Panc1 (cell line): Measurements from ENCODE around the gene XYLT1. TPM values are rescaled to one million over a fixed set of nuclear protein-coding genes. Genes with fewer than 3 reads are reported as not detected.

Experiments used
- ATAC-seq: fragments of 200-7000 bp; cut with Tn5 transposase; 2 replicates; pipeline ENCODE4 v1.9.1; 2020; ENCODE audit warnings: mild to moderate bottlenecking, moderate library complexity
- BruUV-seq: library from RNA; stranded (reverse); fragments of 400-500 nt; replicated peaks from 2 replicates; lab custom pipeline; 2021; lab: Mats Ljungman, UMichigan
- CTCF ChIA-PET: fragments of 300-600 bp; sonication (Branson Sonifier 250); formaldehyde crosslinking; loops from one replicate; lab custom pipeline; 2022; ENCODE audit warnings: antibody characterized with exemption; lab: Charles Lee
- POLR2A ChIA-PET: fragments of 300-600 bp; sonication (Branson Sonifier 250); formaldehyde crosslinking; loops from one replicate; lab custom pipeline; 2022; ENCODE audit warnings: antibody characterized with exemption; lab: Charles Lee
- DNase-seq: peaks from one replicate; pipeline ENCODE4 v3.0.0-alpha.2; 2010; ENCODE audit warnings: low read depth, low spot score
- H3K27ac ChIP-seq: 2 replicates; pipeline ENCODE4 v1.5.1; 2011; ENCODE audit warnings: mild to moderate bottlenecking, low read length, inconsistent platforms
- H3K27me3 ChIP-seq: fragments of 200-500 bp; sonication (Bioruptor generic); 2 replicates; pipeline ENCODE4 v1.6.0; 2014; ENCODE audit warnings: low read length, inconsistent platforms; ENCODE audit not compliant: control insufficient read depth, insufficient read depth
- H3K36me3 ChIP-seq: fragments of 200-500 bp; sonication (Bioruptor generic); 2 replicates; pipeline ENCODE4 v1.5.1; 2014; ENCODE audit warnings: inconsistent platforms, mild to moderate bottlenecking, low read length, moderate library complexity; ENCODE audit not compliant: control insufficient read depth, insufficient read depth
- H3K4me1 ChIP-seq: 2 replicates; pipeline ENCODE4 v1.5.1; 2011; ENCODE audit warnings: inconsistent platforms, mild to moderate bottlenecking, low read length, moderate library complexity; ENCODE audit not compliant: control insufficient read depth, insufficient read depth
- H3K4me3 ChIP-seq, 2 experiments: 2 replicates each; pipeline ENCODE4 v1.5.1; 2011 to 2012; ENCODE audit warnings: low read depth in 2 of 2, low read length in 2 of 2, mild to moderate bottlenecking in 2 of 2, inconsistent platforms in 1 of 2, moderate library complexity in 1 of 2
- H3K9me3 ChIP-seq: fragments of 200-500 bp; sonication (Bioruptor generic); 2 replicates; pipeline ENCODE4 v1.5.1; 2014; ENCODE audit warnings: low read depth, mild to moderate bottlenecking, inconsistent platforms, low read length, moderate library complexity; ENCODE audit not compliant: control insufficient read depth, insufficient read depth
- CTCF ChIP-seq: fragments of 450-650 bp; IDR thresholded peaks from 2 replicates; pipeline ENCODE4 v1.5.1; 2017; ENCODE audit warnings: mild to moderate bottlenecking
- POLR2AphosphoS5 ChIP-seq: IDR thresholded peaks from 2 replicates; pipeline ENCODE4 v1.6.1; 2012; ENCODE audit warnings: mild to moderate bottlenecking, low read depth, low read length, moderate library complexity
- REST ChIP-seq, 2 experiments: IDR thresholded peaks; 2 replicates each; pipeline ENCODE4 v1.6.1; 2011 to 2012; ENCODE audit warnings: low read depth in 2 of 2, control low read depth in 1 of 2, low read length in 1 of 2, mild to moderate bottlenecking in 1 of 2, moderate library complexity in 1 of 2; ENCODE audit not compliant: insufficient read depth in 1 of 2
- SIN3A ChIP-seq: IDR thresholded peaks from 2 replicates; pipeline ENCODE4 v1.6.1; 2012; ENCODE audit warnings: low read depth, mild to moderate bottlenecking, low read length, moderate library complexity, borderline replicate concordance; ENCODE audit not compliant: insufficient read depth
- TCF7L2 ChIP-seq: IDR thresholded peaks from 2 replicates; pipeline ENCODE4 v1.6.1; 2011; ENCODE audit warnings: mild to moderate bottlenecking, low read depth, low read length, inconsistent platforms
- in situ Hi-C: cut with HindIII; loops from 2 replicates; pipeline ENCODE4 v1.10.0; 2016; ENCODE audit warnings: low sequenced_read_pairs, low pct_unique_long_range_greater_than_20kb
- intact Hi-C: fragments of 100-400 bp; cut with micrococcal nuclease; formaldehyde crosslinking; loops from one replicate; pipeline ENCODE4 v1.10.0; 2022; ENCODE audit not compliant: unreplicated experiment
- total RNA-seq: library from RNA; stranded (reverse); gene quantifications from one replicate; pipeline ENCODE4 v1.2.1, GENCODE V29; 2021; ENCODE audit not compliant: unreplicated experiment

XYLT1 gene
- total RNA-seq, 1 experiment from 2014 or later, result 0.62 TPM

GRCh38 chr16:17357307-17358062 is 113.3 kb downstream of the XYLT1 start:
- Histone ChIP-seq H3K4me1 (no peaks in the 10 kb centered on the region), H3K27ac (no peak overlapping the region), H3K4me3 (no peak overlapping the region), H3K27me3 (peaks cover 3% of the 10 kb centered on the region), H3K36me3 (no peaks in the 10 kb centered on the region), H3K9me3 (no peaks in the 10 kb centered on the region)
- intact Hi-C loops, result no loop called here
- no TSS peak for BruUV-seq
- no peak for DNase-seq
- POLR2A ChIA-PET, result no interaction called here
- CTCF ChIA-PET, result interaction anchor here (0.6 kb wide), 1 partner anchor 53 kb away, joined by 3 read pairs; no protein-coding TSS in a partner anchor
- TF ChIP-seq REST (IDR thresholded peaks at IDR 0.05; ENCODE audit: insufficient read depth in 1 of 2, low read depth in 2 of 2, low read length in 1 of 2) (no peak), SIN3A (no peak), POLR2AphosphoS5 (no peak), TCF7L2 (no peak), CTCF (no peak)
- in situ Hi-C loops, result no loop called here
- no peak for ATAC-seq

GRCh38 chr16:17356243-17356933 is 114.4 kb downstream of the XYLT1 start:
- no peak overlapping the region for H3K27ac ChIP-seq
- BruUV-seq, result no TSS peak
- in situ Hi-C loops, result no loop called here
- intact Hi-C loops, result no loop called here
- no peak overlapping the region for H3K4me3 ChIP-seq
- peaks cover 3% of the 10 kb centered on the region for H3K27me3 ChIP-seq
- no peaks in the 10 kb centered on the region for H3K4me1 ChIP-seq
- no peak for ATAC-seq
- DNase-seq, result no peak
- ChIA-PET CTCF (no interaction called here), POLR2A (no interaction called here)
- TF ChIP-seq POLR2AphosphoS5 (no peak), SIN3A (no peak), TCF7L2 (no peak), CTCF (no peak), REST (IDR thresholded peaks at IDR 0.05; ENCODE audit: insufficient read depth in 1 of 2, low read depth in 2 of 2, low read length in 1 of 2) (no peak)
- H3K9me3 ChIP-seq, result no peaks in the 10 kb centered on the region
- H3K36me3 ChIP-seq, result no peaks in the 10 kb centered on the region
